AG04449 (cell line): ENCODE measurements around the gene NAA25.

ENCODE experiments used
- CTCF ChIA-PET: fragments of 350-600 bp; formaldehyde crosslinking; extraction: SDS; loops from one replicate; lab custom pipeline; 2021; ENCODE audit warnings: antibody characterized with exemption; lab: Yijun Ruan, JAX
- POLR2A ChIA-PET: fragments of 400-600, 350-600 bp; formaldehyde crosslinking; extraction: SDS; loops from one replicate; lab custom pipeline; 2020; ENCODE audit warnings: antibody characterized with exemption, inconsistent platforms; lab: Yijun Ruan, JAX
- DNase-seq: peaks from one replicate; pipeline ENCODE4 v3.0.0-alpha.2; 2010; ENCODE audit warnings: low read depth, low spot score
- H3K4me3 ChIP-seq: 2 replicates; pipeline ENCODE4 v1.5.1; 2011; ENCODE audit warnings: low read depth, mild to moderate bottlenecking, control low read depth, low read length
- TF ChIP-seq, protein P1 (sequence below): IDR thresholded peaks from one replicate; pipeline ENCODE4 v1.5.1; 2011; ENCODE audit warnings: mild to moderate bottlenecking, moderate library complexity, low read length, control low read depth, inconsistent platforms; ENCODE audit not compliant: insufficient read depth; ENCODE audit errors: missing control alignments

Gene NAA25

DNA sequence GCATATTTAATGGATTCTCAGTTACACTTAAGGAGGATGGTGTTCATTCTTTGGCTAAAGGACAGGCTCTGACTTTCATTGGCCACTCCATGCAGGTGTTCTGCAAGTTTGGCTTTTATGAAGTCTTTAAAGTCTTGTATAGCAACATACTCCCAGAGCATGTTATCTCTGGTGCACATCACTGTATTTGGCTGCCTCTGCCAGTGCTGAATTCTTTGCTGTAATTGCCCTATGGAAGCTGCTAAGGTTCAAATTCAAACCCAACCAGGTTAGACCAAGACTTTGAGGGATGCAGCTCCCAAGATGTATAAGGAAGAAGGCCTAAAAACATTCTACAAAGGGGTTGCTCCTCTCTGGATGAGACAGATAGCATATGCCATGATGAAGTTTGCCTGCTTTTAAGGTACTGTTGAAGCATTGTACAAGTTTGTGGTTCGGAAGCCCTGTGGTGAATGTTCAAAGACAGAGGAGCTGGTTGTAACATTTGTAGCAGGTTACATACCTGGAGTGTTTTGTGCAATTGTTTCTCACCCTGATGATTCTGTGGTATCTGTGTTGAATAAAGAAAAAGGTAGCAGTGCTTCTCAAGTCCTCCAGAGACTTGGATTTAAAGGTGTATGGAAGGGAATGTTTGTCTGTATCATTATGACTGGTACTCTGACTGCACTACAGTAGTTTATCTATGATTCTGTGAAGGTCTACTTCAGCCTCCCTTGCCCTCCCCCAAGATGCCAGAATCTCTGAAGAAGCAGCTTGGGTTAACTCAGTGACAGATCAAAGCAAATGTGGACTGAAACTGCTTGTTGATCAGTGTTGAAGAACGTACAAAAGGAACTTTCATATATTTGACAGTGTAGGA is 115.1 kb downstream of the NAA25 start:
- ChIA-PET POLR2A (no interaction called here), CTCF (no interaction called here)
- no peak overlapping the region for H3K4me3 ChIP-seq
- no peak for DNase-seq
- TF ChIP-seq, protein P1, sequence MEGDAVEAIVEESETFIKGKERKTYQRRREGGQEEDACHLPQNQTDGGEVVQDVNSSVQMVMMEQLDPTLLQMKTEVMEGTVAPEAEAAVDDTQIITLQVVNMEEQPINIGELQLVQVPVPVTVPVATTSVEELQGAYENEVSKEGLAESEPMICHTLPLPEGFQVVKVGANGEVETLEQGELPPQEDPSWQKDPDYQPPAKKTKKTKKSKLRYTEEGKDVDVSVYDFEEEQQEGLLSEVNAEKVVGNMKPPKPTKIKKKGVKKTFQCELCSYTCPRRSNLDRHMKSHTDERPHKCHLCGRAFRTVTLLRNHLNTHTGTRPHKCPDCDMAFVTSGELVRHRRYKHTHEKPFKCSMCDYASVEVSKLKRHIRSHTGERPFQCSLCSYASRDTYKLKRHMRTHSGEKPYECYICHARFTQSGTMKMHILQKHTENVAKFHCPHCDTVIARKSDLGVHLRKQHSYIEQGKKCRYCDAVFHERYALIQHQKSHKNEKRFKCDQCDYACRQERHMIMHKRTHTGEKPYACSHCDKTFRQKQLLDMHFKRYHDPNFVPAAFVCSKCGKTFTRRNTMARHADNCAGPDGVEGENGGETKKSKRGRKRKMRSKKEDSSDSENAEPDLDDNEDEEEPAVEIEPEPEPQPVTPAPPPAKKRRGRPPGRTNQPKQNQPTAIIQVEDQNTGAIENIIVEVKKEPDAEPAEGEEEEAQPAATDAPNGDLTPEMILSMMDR = no peak

DNA sequence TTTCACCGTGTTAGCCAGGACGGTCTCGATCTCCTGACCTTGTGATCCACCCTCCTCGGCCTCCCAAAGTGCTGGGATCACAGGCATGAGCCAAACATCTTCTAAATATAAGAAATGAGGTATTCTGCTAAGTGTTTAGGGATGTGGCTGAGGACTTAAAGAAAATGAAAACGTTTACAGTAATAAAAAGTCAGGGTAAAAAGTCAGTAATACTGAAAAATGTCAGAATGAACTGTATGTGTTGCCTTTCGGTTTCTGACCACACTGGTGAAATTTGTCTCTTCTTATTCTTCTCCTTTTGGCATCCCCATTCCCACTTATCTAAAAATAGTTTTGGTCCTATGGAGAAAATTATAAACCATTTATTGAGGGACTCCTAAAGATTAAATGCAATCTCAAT is 116.1 kb downstream of the NAA25 start:
- TF ChIP-seq, protein P1 = no peak
- POLR2A ChIA-PET = no interaction called here
- CTCF ChIA-PET = interaction anchor here (1.3 kb wide), 1 partner anchor 9 kb away, joined by 4 read pairs; no protein-coding TSS in a partner anchor
- DNase-seq = no peak
- no peak overlapping the region for H3K4me3 ChIP-seq

DNA sequence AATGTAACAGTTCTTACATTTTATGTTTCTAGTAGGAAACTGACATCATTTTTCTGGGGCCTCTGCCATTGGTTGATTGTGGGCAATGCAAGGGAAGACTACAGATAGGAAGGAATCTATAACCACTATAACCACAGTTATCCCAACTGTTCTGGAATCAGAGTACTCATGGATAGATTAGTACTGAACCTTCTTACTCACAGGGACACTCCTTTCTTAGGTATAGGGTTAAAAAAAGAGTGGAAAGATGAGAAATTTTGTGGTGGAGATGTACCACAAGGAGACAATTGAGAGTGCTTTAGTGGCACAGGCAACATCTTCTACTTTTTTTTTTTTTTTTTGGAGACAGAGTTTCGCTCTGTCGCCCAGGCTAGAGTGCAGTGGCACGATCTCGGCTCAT is 116.6 kb downstream of the NAA25 start:
- ChIA-PET POLR2A (no interaction called here), CTCF (interaction anchor here (1.3 kb wide), 2 partner anchors 9 to 22 kb away, joined by 3 to 4 read pairs; partner anchors contain the start of gene ERP29)
- DNase-seq = no peak
- H3K4me3 ChIP-seq = no peak overlapping the region
- TF ChIP-seq, protein P1 = no peak

DNA sequence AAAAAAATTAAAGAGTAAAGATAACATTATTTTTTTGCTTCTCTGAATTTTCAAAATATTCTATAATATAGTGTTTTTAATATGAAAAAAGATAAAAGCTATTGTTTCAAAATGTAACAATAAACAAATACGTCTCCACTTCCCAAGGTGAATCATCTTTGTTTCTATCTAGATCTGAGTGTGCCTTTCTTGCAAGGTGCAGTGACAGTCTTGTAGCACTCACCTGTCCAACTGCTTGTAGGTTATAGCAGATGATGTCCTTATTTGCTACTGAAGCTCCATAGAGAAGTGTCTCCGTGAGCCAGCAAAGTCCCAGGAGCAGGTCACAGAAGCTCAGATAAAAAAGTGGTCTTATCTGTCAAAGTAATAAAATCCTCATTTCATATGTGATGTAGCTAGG is 117.0 kb downstream of the NAA25 start:
- CTCF ChIA-PET = interaction anchor here (0.7 to 1.3 kb wide), 3 partner anchors 10 to 60 kb away, joined by 3 to 4 read pairs (median 4); partner anchors contain the start of gene ERP29

DNA sequence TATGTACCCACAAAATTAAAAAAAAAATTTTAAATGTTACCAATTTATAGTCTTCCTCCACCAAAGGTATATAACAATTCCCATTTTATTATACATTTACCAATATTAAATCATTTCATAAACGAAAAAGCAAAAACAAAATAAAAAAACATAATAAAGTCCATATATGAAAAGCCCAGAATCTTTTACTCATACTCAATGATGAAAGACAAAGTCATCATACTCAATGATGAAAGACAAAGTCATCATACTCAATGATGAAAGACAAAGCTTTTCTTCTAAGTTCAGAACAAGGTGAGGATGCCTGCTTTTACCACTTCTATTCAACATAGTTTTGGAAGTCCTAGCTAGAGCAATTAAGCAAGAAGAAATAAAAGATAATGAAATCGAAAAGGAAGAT is 123.8 kb downstream of the NAA25 start:
- ChIA-PET CTCF (no interaction called here), POLR2A (no interaction called here)
- no peak for DNase-seq

More for the DNA sequence above, 117.0 kb downstream of the NAA25 start:
- TF ChIP-seq, protein P1 = no peak
- DNase-seq = no peak
- H3K4me3 ChIP-seq = no peak overlapping the region
- POLR2A ChIA-PET = no interaction called here

DNA sequence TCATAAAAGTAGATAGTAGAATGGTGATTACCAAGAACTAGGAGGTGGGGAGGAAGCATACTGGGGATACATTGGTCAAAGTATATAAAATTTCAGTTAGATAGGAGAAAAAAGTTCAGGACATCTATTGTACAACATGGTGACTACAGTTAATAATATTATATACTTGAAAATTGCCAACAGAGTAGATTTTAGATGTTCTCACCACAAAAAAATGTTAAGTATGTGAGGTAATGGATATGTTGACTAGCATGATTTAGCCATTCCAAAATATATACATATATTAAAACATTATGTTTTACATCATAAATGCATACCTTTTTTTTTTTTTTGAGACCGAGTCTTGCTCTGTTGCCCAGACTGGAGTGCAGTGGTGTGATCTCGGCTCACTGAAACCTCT is 126.6 kb downstream of the NAA25 start:
- ChIA-PET CTCF (no interaction called here), POLR2A (no interaction called here)
- no peak for DNase-seq
- TF ChIP-seq, protein P1 = no peak
- no peak overlapping the region for H3K4me3 ChIP-seq

More for the DNA sequence above, 123.8 kb downstream of the NAA25 start:
- TF ChIP-seq, protein P1 = no peak
- H3K4me3 ChIP-seq = no peak overlapping the region
